ENCODE results near the gene TMEM43.

The TMEM43 gene

DNA sequence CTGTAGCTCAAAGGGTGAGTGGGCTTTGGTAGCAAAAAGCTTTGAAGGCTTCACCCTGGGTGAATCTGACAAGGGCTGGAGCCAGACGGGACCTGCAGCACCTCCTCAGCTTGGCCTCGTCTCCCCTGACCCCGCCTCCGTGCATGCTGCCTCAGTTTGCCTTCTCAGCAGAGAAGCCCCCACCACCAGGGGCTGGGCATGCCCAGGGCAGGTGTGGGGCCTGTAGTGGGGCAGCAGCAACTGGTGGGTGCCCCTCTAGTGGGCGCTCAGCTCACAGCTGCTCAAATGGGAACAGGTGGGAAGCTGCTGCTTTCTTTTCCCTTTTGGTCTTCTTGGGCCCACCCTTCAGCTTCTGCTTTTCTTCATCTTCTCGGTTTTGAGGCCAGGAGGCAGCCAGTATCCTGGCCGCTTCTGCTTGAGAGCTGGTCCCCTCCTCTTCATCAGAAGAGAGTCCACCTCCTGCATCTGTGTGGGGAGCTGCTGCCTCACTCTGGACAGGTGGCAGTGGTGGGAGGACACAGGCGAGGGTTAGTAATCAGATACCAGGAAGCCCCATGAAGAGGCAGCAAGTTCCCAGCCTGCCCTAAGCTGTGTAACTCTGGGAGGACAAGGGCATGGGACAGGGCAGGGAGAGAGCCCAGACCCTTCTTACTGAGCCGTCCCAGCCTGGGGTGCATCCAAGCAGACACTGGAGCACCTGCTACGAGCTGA, 21.0 kb downstream of the TMEM43 start:
- peak overlapping the region; percentile 80 for H3K27ac Mint-ChIP-seq
- no peaks in the 10 kb centered on the region for H3K9me3 Mint-ChIP-seq
- H3K27me3 Mint-ChIP-seq (ENCODE audit: low read depth, poor library complexity): no peaks in the 10 kb centered on the region
- TF ChIP-seq, protein P1, sequence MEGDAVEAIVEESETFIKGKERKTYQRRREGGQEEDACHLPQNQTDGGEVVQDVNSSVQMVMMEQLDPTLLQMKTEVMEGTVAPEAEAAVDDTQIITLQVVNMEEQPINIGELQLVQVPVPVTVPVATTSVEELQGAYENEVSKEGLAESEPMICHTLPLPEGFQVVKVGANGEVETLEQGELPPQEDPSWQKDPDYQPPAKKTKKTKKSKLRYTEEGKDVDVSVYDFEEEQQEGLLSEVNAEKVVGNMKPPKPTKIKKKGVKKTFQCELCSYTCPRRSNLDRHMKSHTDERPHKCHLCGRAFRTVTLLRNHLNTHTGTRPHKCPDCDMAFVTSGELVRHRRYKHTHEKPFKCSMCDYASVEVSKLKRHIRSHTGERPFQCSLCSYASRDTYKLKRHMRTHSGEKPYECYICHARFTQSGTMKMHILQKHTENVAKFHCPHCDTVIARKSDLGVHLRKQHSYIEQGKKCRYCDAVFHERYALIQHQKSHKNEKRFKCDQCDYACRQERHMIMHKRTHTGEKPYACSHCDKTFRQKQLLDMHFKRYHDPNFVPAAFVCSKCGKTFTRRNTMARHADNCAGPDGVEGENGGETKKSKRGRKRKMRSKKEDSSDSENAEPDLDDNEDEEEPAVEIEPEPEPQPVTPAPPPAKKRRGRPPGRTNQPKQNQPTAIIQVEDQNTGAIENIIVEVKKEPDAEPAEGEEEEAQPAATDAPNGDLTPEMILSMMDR (IDR thresholded peaks at IDR 0.05): no peak
- H3K4me1 Mint-ChIP-seq: peaks cover 21% of the 10 kb centered on the region
- no peak overlapping the region for H3K4me3 Mint-ChIP-seq
- peaks cover 32% of the 10 kb centered on the region for H3K36me3 Mint-ChIP-seq (ENCODE audit: low read depth)
- DNase-seq: no peak

DNA sequence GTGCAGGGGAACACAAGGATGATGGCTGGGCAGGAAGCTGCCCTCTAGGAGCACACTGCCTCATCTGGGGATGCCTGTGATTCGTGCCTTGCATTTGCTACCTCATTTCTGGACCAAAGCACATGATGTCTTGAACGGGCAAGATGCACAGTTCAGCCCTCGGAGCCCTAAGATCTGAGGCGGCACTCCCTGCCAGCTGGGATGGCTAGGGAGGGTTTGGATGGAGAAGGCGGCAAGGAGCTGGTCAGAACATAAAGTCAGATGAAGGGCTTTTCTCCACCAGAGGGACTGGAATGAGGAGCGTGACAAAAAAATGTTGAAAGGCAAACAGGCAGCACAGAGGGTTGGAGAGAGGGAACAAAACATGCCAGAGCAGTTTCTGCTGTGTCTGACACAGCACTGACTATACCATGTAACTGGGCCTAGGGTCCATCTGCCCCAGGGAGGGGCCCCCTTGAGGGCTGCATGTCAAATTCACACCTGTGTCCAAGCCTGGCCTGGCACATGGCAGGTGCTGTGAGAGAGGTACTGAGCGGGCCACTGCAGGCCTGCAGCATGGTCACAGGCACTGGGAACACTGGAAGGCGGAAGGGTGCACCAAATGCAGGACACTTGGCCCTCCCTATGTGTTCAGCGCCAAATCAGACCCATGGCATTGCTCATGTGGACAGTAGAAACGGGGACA, 21.7 kb downstream of the TMEM43 start:
- no peaks in the 10 kb centered on the region for H3K27me3 Mint-ChIP-seq (ENCODE audit: low read depth, poor library complexity)
- TF ChIP-seq, protein P1 (IDR thresholded peaks at IDR 0.05): no peak
- no peaks in the 10 kb centered on the region for H3K9me3 Mint-ChIP-seq

DNA sequence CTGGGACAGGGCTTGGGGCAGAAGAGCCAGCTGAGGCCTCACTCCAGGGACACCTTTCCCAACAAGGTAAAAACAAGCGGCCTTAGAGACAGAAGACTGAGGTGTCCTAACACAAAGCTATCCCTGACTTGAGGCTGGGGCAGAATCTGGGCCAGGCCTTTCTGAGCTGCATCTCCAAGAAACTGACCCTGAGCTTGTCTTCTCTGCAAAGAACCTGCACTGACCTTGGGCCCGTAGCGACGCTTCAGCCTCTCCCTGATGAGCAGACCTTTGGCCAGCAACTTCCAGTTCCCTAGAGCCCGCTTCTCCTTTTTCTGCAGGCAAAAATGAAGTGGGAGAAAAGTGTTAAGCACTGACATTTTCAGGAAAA, 22.2 kb downstream of the TMEM43 start:
- Mint-ChIP-seq H3K27ac (no peak overlapping the region), H3K36me3 (ENCODE audit: low read depth) (peaks cover 30% of the 10 kb centered on the region), H3K9me3 (no peaks in the 10 kb centered on the region), H3K27me3 (ENCODE audit: low read depth, poor library complexity) (no peaks in the 10 kb centered on the region), H3K4me1 (peaks cover 21% of the 10 kb centered on the region), H3K4me3 (no peak overlapping the region)
- DNase-seq: no peak
- TF ChIP-seq, protein P1 (IDR thresholded peaks at IDR 0.05): no peak

More for the DNA sequence above, 21.7 kb downstream of the TMEM43 start:
- Mint-ChIP-seq H3K4me3 (no peak overlapping the region), H3K27ac (peak overlapping the region; percentile 80), H3K36me3 (ENCODE audit: low read depth) (peaks cover 34% of the 10 kb centered on the region), H3K4me1 (peaks cover 21% of the 10 kb centered on the region)
- no peak for DNase-seq

DNA sequence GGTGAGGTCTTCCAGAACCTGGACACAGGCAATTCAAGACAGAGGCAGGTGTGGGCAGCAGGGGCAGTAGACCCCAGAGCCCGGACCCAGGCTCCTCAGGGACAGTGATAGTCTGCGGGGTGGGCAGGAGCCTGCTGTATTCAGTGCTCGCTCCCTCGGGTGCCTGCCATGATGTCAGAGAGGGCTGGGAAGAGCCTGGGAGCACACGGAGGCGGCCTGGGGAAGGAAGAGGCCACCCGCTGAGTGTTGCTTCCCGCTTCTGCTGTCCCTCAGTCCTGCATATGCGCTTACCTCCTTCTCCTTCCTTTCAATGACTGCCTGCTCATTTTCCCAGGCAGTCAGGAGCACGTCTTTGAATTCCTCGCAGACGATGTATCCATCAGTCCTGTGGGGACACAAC, 22.8 kb downstream of the TMEM43 start:
- Mint-ChIP-seq H3K27me3 (ENCODE audit: low read depth, poor library complexity) (no peaks in the 10 kb centered on the region), H3K36me3 (ENCODE audit: low read depth) (peaks cover 35% of the 10 kb centered on the region), H3K27ac (no peak overlapping the region), H3K4me3 (no peak overlapping the region), H3K9me3 (no peaks in the 10 kb centered on the region), H3K4me1 (peaks cover 21% of the 10 kb centered on the region)
- TF ChIP-seq, protein P1 (IDR thresholded peaks at IDR 0.05): no peak
- DNase-seq: no peak

DNA sequence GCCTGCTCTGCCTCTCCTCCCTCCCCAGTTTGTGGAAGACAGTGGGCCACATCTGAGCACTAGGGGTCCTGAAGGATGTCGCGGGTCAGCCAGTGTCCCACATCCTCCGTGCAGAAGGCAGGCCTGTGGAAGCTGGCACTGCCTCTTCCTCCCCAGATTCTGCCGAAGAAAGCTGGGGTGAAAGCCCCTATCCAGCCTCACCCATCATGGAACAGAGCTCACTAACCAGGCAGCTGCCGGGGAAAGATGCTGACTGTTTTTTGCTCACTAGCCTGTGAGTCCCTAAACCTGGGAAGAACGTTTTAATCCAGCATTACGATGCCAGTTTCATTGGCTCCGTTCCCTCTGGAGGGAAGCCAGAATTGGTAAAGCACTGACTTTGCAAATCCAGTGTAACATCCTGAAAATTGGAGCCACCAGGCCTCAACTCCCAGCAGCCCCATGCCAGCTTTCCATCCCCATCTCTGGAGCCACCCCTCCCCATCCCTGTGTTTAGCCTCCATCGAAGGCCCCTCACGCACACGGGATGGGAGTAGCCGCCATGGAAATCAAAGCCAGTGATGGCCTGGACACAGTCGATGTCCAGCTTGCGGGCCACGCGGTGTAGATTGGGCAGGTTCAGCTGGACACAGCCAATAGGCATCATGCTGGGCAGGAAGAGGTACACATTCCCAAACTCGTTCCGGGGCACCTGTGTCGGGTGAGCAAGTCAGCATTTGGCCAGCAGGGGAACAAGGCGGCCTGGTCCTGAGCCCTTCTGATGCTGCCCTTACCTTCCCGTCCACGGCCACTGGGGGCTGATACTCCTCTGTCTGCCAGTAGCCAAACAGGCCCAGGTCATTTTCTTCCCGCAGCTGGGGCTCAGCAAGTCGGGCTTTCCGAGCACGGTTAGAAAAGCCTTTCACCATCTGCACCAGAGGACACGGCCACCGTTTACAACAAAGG, 23.5 kb downstream of the TMEM43 start:
- peak; percentile 26 for DNase-seq
- peaks cover 37% of the 10 kb centered on the region for H3K36me3 Mint-ChIP-seq (ENCODE audit: low read depth)
- no peak overlapping the region for H3K27ac Mint-ChIP-seq
- H3K9me3 Mint-ChIP-seq: no peaks in the 10 kb centered on the region
- TF ChIP-seq, protein P1 (IDR thresholded peaks at IDR 0.05): no peak
- no peaks in the 10 kb centered on the region for H3K27me3 Mint-ChIP-seq (ENCODE audit: low read depth, poor library complexity)
- H3K4me1 Mint-ChIP-seq: peaks cover 21% of the 10 kb centered on the region
- H3K4me3 Mint-ChIP-seq: no peak overlapping the region
